ENCODE data around the gene RASGRP3. TPM values are rescaled to one million over a fixed set of nuclear protein-coding genes. Genes with fewer than 3 reads are reported as not detected.

The RASGRP3 gene
- total and polyA plus RNA-seq, 2 donors (not counting 3 experiments of a cell fraction or from before 2014, with no cell fraction given), result 16.0 to 39.6 TPM

DNA sequence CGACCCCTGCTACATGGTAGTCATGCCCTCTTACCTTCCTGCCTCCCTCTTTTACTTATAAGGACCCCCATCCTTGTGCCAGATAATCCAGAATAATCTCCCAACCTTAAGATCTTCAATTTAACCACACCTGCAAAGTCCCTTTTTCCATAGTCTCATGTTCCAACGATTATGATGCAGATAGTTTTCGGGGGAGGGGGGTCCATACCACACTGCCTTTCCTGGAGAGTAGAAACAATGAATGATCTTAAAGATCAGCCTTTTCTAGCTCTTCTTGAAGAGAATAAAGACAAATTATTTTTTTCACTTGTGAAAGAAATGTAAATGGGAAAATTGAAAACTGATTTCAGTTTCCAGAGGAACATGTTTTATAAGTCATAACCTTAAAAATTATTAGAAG is 127.0 kb downstream of the RASGRP3 start:
- no peaks in the 10 kb centered on the region for H3K36me3 ChIP-seq (ENCODE audit: control insufficient read depth in 2 of 2, extremely low read depth in 1 of 2, insufficient read depth in 2 of 2, low read length in 2 of 2)
- dilution Hi-C loops (cut with MboI; ENCODE audit: extremely low pct_ligation_motif_present, low sequenced_read_pairs), result no loop called here
- H3K27me3 ChIP-seq (ENCODE audit: control insufficient read depth in 2 of 2, insufficient read depth in 2 of 2, low read length in 2 of 2), result peaks cover 0 to 4% of the 10 kb centered on the region in 2 experiments
- H3K4me2 ChIP-seq (ENCODE audit: insufficient read depth, low read length), result no peak overlapping the region
- H2AFZ ChIP-seq (ENCODE audit: low read depth, low read length), result no peak overlapping the region
- H3K9me1 ChIP-seq (replicated peaks; ENCODE audit: control insufficient read depth, extremely low read depth, insufficient read depth, low read length), result no peaks in the 10 kb centered on the region
- no peak overlapping the region for H3K27ac ChIP-seq (ENCODE audit: insufficient read depth, low read depth, low read length)
- TF ChIP-seq JUN (IDR thresholded peaks at IDR 0.05; ENCODE audit: borderline replicate concordance, insufficient read depth, insufficient read length, low read depth), result no peak
- no peak for TF ChIP-seq FOS (IDR thresholded peaks at IDR 0.05; ENCODE audit: borderline replicate concordance, insufficient read depth, low read length)
- no peak for TF ChIP-seq MYC (IDR thresholded peaks at IDR 0.05; ENCODE audit: low read depth, low read length)
- no peak for TF ChIP-seq POLR2AphosphoS5 (IDR thresholded peaks at IDR 0.05; ENCODE audit: insufficient read depth, low read depth, low read length)
- TF ChIP-seq, protein P1, sequence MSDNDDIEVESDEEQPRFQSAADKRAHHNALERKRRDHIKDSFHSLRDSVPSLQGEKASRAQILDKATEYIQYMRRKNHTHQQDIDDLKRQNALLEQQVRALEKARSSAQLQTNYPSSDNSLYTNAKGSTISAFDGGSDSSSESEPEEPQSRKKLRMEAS (IDR thresholded peaks at IDR 0.05; ENCODE audit: insufficient read depth, insufficient read length), result no peak
- TF ChIP-seq CTCF (IDR thresholded peaks at IDR 0.05; ENCODE audit: extremely low read depth in 1 of 2, insufficient read depth in 1 of 2, low read depth in 1 of 2, low read length in 2 of 2), result no peak
- TF ChIP-seq POLR2A (IDR thresholded peaks at IDR 0.05; ENCODE audit: low read depth, low read length), result no peak
- no peak for TF ChIP-seq EZH2 (IDR thresholded peaks at IDR 0.05; ENCODE audit: borderline replicate concordance, low read depth, low read length, severe bottlenecking)
- no TSS peak for BruUV-seq (replicated peaks)
- peaks cover 5% of the 10 kb centered on the region for H3K79me2 ChIP-seq (ENCODE audit: control insufficient read depth, insufficient read depth, low read length)
- intact Hi-C loops (cut with micrococcal nuclease), result no loop called here
- POLR2A ChIA-PET, result no interaction called here
- DNase-seq (ENCODE audit: low read depth, low spot score) (no peak), FAIRE-seq (no peak)
- no peaks in the 10 kb centered on the region for H4K20me1 ChIP-seq (replicated peaks; ENCODE audit: control insufficient read depth, extremely low read depth, insufficient read depth, low read length)
- CTCF ChIA-PET, result no interaction called here
- H3K4me1 ChIP-seq (ENCODE audit: control insufficient read depth, extremely low read depth, insufficient read depth, low read length), result peaks cover 4% of the 10 kb centered on the region
- H3K9me3 ChIP-seq (replicated peaks; ENCODE audit: control insufficient read depth, insufficient read depth, low read length), result no peaks in the 10 kb centered on the region
- H3K4me3 ChIP-seq (replicated peaks in 1 of 3; ENCODE audit: insufficient read depth in 1 of 3, low read depth in 1 of 3, low read length in 3 of 3), result no peak overlapping the region
- no peak overlapping the region for H3K9ac ChIP-seq (replicated peaks; ENCODE audit: extremely low read depth, insufficient read depth, low read length)

All from endothelial cell of umbilical vein (primary cell).